Liver (tissue), 9 donors: ENCODE results near the gene SNTA1. TPM values are rescaled to one million over a fixed set of nuclear protein-coding genes. Genes with fewer than 3 reads are reported as not detected.

Experiments
- DNase-seq: peaks from one replicate; pipeline ENCODE4 v3.0.0-alpha.2; 2017; ENCODE audit warnings: low spot score
- H3K27ac ChIP-seq, 2 donors: one replicate each; pipeline ENCODE4 v1.7.0; 2013; ENCODE audit warnings: inconsistent platforms in 2 of 2, low read length in 2 of 2, control low read depth in 1 of 2, low read depth in 1 of 2, mild to moderate bottlenecking in 1 of 2
- H3K27me3 ChIP-seq, 4 donors: one replicate each; pipeline versions ENCODE4 v1.6.1 to v1.7.0; 2013; ENCODE audit warnings: low read length in 3 of 4, inconsistent platforms in 1 of 4, mild to moderate bottlenecking in 1 of 4, moderate library complexity in 1 of 4; ENCODE audit not compliant: control insufficient read depth in 4 of 4, insufficient read depth in 4 of 4
- H3K36me3 ChIP-seq, 4 donors: one replicate each; pipeline versions ENCODE4 v1.6.1 to v1.7.0; 2013; ENCODE audit warnings: low read length in 3 of 4, mild to moderate bottlenecking in 3 of 4, low read depth in 1 of 4, moderate library complexity in 1 of 4; ENCODE audit not compliant: control insufficient read depth in 4 of 4, insufficient read depth in 3 of 4
- H3K4me1 ChIP-seq, 4 donors: one replicate each; pipeline versions ENCODE4 v1.6.1 to v1.7.0; 2013; ENCODE audit warnings: low read length in 3 of 4, mild to moderate bottlenecking in 3 of 4, moderate library complexity in 1 of 4; ENCODE audit not compliant: control insufficient read depth in 4 of 4, insufficient read depth in 4 of 4
- H3K4me3 ChIP-seq, 3 donors: one replicate each; pipeline versions ENCODE4 v1.6.1 to v1.7.0; 2013; ENCODE audit warnings: low read length in 3 of 3, control low read depth in 1 of 3, low read depth in 1 of 3, mild to moderate bottlenecking in 1 of 3
- H3K9ac ChIP-seq, 2 donors: one replicate each; pipeline ENCODE4 v1.7.0; 2013; ENCODE audit warnings: low read length in 2 of 2, mild to moderate bottlenecking in 2 of 2, moderate library complexity in 2 of 2, control low read depth in 1 of 2, low read depth in 1 of 2
- H3K9me3 ChIP-seq, 4 donors: one replicate each; pipeline versions ENCODE4 v1.6.1 to v1.7.0; 2013; ENCODE audit warnings: low read length in 3 of 4; ENCODE audit not compliant: control insufficient read depth in 4 of 4
- ATF3 ChIP-seq: IDR thresholded peaks from 2 replicates; pipeline ENCODE4 v1.6.1; 2016; ENCODE audit warnings: antibody characterized with exemption
- CTCF ChIP-seq: fragments of 150-350 bp; IDR thresholded peaks from 2 replicates; pipeline ENCODE4 v1.5.1; 2017; ENCODE audit warnings: improper control_type of control experiment, low read depth, low read length; ENCODE audit not compliant: missing input control
- EGR1 ChIP-seq, 2 donors: IDR thresholded peaks; 2 replicates each; pipeline ENCODE4 v1.6.1; 2016 to 2018; ENCODE audit warnings: antibody characterized with exemption in 2 of 2, low read depth in 2 of 2
- FOXA1 ChIP-seq: IDR thresholded peaks from 2 replicates; pipeline ENCODE4 v1.6.1; 2016; ENCODE audit warnings: antibody characterized with exemption
- FOXA2 ChIP-seq: IDR thresholded peaks from 2 replicates; pipeline ENCODE4 v1.6.1; 2016; ENCODE audit warnings: antibody characterized with exemption
- GABPA ChIP-seq, 2 donors: IDR thresholded peaks in 1 of 2; conservative IDR thresholded peaks in 1 of 2; 2 replicates each; pipeline ENCODE4 v1.6.1; 2016; ENCODE audit warnings: antibody characterized with exemption in 2 of 2, mild to moderate bottlenecking in 1 of 2, moderate library complexity in 1 of 2
- HNF4A ChIP-seq, 2 donors: conservative IDR thresholded peaks; 2 replicates each; pipeline ENCODE4 v1.6.1; 2016; ENCODE audit warnings: antibody characterized with exemption in 2 of 2, mild to moderate bottlenecking in 2 of 2
- HNF4G ChIP-seq: IDR thresholded peaks from 2 replicates; pipeline ENCODE4 v1.6.1; 2016; ENCODE audit warnings: antibody characterized with exemption
- JUND ChIP-seq, 2 donors: IDR thresholded peaks; 2 replicates each; pipeline ENCODE4 v1.6.1; 2016; ENCODE audit warnings: antibody characterized with exemption in 2 of 2
- MAX ChIP-seq: IDR thresholded peaks from 2 replicates; pipeline ENCODE4 v1.6.1; 2016; ENCODE audit warnings: antibody characterized with exemption
- NR2F2 ChIP-seq: IDR thresholded peaks from 2 replicates; pipeline ENCODE4 v1.6.1; 2016; ENCODE audit warnings: antibody characterized with exemption
- RAD21 ChIP-seq, 2 donors: IDR thresholded peaks; 2 replicates each; pipeline ENCODE4 v1.6.1; 2016; ENCODE audit warnings: antibody characterized with exemption in 2 of 2, mild to moderate bottlenecking in 2 of 2
- RXRA ChIP-seq, 2 donors: IDR thresholded peaks; 2 replicates each; pipeline ENCODE4 v1.6.1; 2017 to 2018; ENCODE audit warnings: antibody characterized with exemption in 2 of 2, mild to moderate bottlenecking in 1 of 2
- SP1 ChIP-seq: IDR thresholded peaks from 2 replicates; pipeline ENCODE4 v1.6.1; 2018; ENCODE audit warnings: antibody characterized with exemption, mild to moderate bottlenecking
- TAF1 ChIP-seq: conservative IDR thresholded peaks from 2 replicates; pipeline ENCODE4 v1.6.1; 2016; ENCODE audit warnings: antibody characterized with exemption, mild to moderate bottlenecking
- YY1 ChIP-seq: IDR thresholded peaks from 2 replicates; pipeline ENCODE4 v1.6.1; 2016; ENCODE audit warnings: antibody characterized with exemption, mild to moderate bottlenecking
- WGBS: extraction: QIAGEN DNeasy Blood & Tissue Kit; methylation state at CpG from one replicate; pipeline ENCODE4 v1.1.7; 2013; 5-methylcytosine and 5-hydroxymethylcytosine counted together
- polyA plus RNA-seq, 2 donors: library from polyadenylated mRNA; stranded (reverse) in 1 of 2; unstranded in 1 of 2; fragments of 200-250 nt in 1 of 2; fragments of >200 nt in 1 of 2; fragmentation: Nextera tagmentation in 1 of 2; extraction: Ambion mirVana in 1 of 2; gene quantifications; one replicate each; pipeline versions ENCODE4 v1.2.1 to v1.2.3, GENCODE V29; 2013 to 2015
- total RNA-seq, 2 donors: library from RNA; depleted of rRNA; stranded (reverse); fragments of >200 nt; gene quantifications; one replicate each; pipeline ENCODE4 v1.2.3, GENCODE V29; 2014
- TF ChIP-seq, protein P1 (sequence below): IDR thresholded peaks from 2 replicates; pipeline ENCODE4 v1.6.1; 2016; ENCODE audit warnings: antibody characterized with exemption
- TF ChIP-seq, protein P2 (sequence below): IDR thresholded peaks from 2 replicates; pipeline ENCODE4 v1.6.1; 2016; ENCODE audit warnings: antibody characterized with exemption, mild to moderate bottlenecking
- donor health status: healthy.
- donor health status: healthy.
- donor health status: healthy.
- donor health status: healthy.
- donor health status: healthy.

Gene SNTA1
- total and polyA plus RNA-seq, 4 donors = 3.8 to 9.6 (median 6.9) TPM

DNA sequence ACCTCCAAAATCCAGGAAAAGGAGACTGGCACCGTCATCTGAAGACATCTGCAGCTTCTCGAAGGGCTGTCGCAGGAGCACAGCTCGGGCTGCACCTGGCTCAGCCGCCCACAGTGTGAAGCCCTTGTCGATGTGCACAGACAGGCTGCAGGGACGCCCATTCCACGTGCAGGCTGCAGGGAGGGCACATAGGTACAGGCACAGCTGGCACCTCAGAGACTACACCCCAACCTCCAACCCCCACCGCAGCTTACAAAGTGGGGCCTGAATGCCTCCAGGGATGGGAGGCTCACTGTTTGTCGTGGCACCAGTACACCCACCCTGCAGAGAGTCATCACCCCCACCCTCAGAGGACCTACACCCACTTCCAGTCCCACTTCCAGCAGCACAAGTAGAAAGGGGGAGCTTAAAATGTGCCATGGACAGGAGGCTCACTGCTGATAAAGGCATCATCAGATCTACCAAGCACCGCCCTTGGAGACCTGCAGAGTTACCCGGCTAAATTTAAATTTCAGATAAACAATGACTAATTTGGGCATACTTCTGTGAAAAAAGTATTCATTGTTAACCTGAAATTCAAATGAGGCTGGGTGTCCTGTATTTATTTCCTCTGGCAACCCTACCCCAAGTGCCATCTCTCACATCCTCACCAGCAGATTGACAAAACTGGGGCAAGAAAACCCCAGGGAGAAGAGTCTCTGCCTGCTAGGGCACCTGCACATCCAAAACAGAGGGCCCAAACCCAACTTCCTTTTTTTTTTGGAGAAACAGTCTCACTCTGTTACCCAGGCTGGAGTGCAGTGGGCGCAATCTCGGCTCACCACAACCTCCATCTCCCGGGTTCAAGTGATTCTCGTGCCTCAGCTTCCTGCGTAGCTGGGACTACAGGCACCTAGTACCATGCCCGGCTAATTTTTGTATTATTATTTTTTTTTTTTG, 34.6 kb downstream of the SNTA1 start:
- TF ChIP-seq, protein P1, sequence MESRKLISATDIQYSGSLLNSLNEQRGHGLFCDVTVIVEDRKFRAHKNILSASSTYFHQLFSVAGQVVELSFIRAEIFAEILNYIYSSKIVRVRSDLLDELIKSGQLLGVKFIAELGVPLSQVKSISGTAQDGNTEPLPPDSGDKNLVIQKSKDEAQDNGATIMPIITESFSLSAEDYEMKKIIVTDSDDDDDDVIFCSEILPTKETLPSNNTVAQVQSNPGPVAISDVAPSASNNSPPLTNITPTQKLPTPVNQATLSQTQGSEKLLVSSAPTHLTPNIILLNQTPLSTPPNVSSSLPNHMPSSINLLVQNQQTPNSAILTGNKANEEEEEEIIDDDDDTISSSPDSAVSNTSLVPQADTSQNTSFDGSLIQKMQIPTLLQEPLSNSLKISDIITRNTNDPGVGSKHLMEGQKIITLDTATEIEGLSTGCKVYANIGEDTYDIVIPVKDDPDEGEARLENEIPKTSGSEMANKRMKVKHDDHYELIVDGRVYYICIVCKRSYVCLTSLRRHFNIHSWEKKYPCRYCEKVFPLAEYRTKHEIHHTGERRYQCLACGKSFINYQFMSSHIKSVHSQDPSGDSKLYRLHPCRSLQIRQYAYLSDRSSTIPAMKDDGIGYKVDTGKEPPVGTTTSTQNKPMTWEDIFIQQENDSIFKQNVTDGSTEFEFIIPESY = no peak
- TF ChIP-seq NR2F2 (no peak), RAD21 (IDR thresholded peaks at IDR 0.05) (no peak), RXRA (IDR thresholded peaks at IDR 0.05) (no peak), HNF4A (conservative IDR thresholded peaks at IDR 0.05) (no peak), ATF3 (no peak), GABPA (IDR thresholded peaks at IDR 0.05 in 1 of 2, conservative IDR thresholded peaks at IDR 0.05 in 1 of 2) (no peak), SP1 (no peak)
- Histone ChIP-seq H3K9ac (no peak overlapping the region), H3K9me3 (no peaks in the 10 kb centered on the region), H3K4me1 (peaks cover 0 to 3% (median 0%) of the 10 kb centered on the region in 4 donors), H3K27ac (no peak overlapping the region), H3K4me3 (no peak overlapping the region), H3K27me3 (no peaks in the 10 kb centered on the region), H3K36me3 (peaks cover 4 to 28% (median 7%) of the 10 kb centered on the region in 4 donors)
- 94% methylated on average over 18 of the region's 18 CpGs for WGBS
- no peak for DNase-seq

DNA sequence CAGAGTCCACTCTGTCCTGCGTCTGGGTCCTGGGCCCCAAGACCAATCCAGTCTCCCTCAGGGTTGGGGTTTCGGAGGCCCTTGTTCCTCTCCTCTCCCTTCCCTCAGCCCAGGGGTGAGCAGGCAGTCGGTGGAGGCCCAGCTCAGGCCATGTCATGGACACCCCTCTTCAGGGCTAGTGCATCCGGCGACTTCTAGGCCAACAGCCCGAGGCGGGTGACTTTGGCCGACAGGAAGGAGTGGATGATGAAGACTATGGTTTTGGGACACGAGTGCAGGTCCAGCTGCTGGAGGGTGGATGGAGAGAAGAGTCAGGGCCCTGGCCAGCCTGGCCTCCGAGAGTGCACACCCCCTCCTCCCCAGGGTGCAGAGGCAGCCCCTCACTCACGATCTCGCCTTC, 35.2 kb downstream of the SNTA1 start:
- Histone ChIP-seq H3K27ac (no peak overlapping the region), H3K9ac (no peak overlapping the region), H3K4me1 (peaks cover 0 to 3% (median 0%) of the 10 kb centered on the region in 4 donors), H3K9me3 (no peaks in the 10 kb centered on the region), H3K4me3 (no peak overlapping the region), H3K36me3 (peaks cover 4 to 28% (median 7%) of the 10 kb centered on the region in 4 donors), H3K27me3 (no peaks in the 10 kb centered on the region)
- no peak for DNase-seq
- TF ChIP-seq MAX (no peak), CTCF (no peak), HNF4G (no peak), HNF4A (conservative IDR thresholded peaks at IDR 0.05) (no peak), GABPA (IDR thresholded peaks at IDR 0.05 in 1 of 2, conservative IDR thresholded peaks at IDR 0.05 in 1 of 2) (no peak), EGR1 (IDR thresholded peaks at IDR 0.05; ENCODE audit: low read depth in 2 of 2) (no peak), FOXA2 (no peak), NR2F2 (no peak), YY1 (no peak), ATF3 (no peak), SP1 (no peak), JUND (IDR thresholded peaks at IDR 0.05) (no peak), TAF1 (no peak), RXRA (IDR thresholded peaks at IDR 0.05) (no peak), RAD21 (IDR thresholded peaks at IDR 0.05) (no peak), FOXA1 (no peak)
- TF ChIP-seq, protein P1 = no peak
- TF ChIP-seq, protein P2, sequence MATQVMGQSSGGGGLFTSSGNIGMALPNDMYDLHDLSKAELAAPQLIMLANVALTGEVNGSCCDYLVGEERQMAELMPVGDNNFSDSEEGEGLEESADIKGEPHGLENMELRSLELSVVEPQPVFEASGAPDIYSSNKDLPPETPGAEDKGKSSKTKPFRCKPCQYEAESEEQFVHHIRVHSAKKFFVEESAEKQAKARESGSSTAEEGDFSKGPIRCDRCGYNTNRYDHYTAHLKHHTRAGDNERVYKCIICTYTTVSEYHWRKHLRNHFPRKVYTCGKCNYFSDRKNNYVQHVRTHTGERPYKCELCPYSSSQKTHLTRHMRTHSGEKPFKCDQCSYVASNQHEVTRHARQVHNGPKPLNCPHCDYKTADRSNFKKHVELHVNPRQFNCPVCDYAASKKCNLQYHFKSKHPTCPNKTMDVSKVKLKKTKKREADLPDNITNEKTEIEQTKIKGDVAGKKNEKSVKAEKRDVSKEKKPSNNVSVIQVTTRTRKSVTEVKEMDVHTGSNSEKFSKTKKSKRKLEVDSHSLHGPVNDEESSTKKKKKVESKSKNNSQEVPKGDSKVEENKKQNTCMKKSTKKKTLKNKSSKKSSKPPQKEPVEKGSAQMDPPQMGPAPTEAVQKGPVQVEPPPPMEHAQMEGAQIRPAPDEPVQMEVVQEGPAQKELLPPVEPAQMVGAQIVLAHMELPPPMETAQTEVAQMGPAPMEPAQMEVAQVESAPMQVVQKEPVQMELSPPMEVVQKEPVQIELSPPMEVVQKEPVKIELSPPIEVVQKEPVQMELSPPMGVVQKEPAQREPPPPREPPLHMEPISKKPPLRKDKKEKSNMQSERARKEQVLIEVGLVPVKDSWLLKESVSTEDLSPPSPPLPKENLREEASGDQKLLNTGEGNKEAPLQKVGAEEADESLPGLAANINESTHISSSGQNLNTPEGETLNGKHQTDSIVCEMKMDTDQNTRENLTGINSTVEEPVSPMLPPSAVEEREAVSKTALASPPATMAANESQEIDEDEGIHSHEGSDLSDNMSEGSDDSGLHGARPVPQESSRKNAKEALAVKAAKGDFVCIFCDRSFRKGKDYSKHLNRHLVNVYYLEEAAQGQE = no peak
- WGBS = 94% methylated on average over 12 of the region's 12 CpGs
